Measurements from ENCODE around the gene AHI1.

DNA sequence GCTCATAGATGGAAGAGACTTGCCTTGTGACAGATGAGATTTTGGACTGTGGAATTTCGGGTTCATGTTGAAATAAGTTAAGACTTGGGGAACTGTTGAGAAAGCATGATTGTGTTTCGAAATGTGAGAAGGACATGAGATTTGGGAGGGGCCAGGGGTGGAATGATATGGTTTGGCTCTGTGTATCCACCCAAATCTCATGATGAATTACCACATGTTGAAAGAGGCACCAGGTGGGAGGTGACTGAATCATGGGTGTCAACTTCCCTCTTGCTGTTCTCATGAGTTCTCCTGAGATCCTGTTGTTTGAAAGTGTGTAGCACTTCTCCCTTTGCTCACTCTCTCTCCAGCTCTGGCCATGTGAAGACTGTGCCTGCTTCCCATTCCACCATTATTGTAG lies 17.9 kb downstream of the AHI1 start:
- TF ChIP-seq, protein P1, sequence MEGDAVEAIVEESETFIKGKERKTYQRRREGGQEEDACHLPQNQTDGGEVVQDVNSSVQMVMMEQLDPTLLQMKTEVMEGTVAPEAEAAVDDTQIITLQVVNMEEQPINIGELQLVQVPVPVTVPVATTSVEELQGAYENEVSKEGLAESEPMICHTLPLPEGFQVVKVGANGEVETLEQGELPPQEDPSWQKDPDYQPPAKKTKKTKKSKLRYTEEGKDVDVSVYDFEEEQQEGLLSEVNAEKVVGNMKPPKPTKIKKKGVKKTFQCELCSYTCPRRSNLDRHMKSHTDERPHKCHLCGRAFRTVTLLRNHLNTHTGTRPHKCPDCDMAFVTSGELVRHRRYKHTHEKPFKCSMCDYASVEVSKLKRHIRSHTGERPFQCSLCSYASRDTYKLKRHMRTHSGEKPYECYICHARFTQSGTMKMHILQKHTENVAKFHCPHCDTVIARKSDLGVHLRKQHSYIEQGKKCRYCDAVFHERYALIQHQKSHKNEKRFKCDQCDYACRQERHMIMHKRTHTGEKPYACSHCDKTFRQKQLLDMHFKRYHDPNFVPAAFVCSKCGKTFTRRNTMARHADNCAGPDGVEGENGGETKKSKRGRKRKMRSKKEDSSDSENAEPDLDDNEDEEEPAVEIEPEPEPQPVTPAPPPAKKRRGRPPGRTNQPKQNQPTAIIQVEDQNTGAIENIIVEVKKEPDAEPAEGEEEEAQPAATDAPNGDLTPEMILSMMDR (IDR thresholded peaks at IDR 0.05): no peak
- TF ChIP-seq POLR2A (IDR thresholded peaks at IDR 0.05): no peak
